ENCODE data around the gene JAKMIP2.
"Not testable (repeated sequence)": the region's sequence is repeated elsewhere in the genome, so short reads cannot be mapped to it uniquely, and the experiment has no call there.

JAKMIP2 gene

DNA sequence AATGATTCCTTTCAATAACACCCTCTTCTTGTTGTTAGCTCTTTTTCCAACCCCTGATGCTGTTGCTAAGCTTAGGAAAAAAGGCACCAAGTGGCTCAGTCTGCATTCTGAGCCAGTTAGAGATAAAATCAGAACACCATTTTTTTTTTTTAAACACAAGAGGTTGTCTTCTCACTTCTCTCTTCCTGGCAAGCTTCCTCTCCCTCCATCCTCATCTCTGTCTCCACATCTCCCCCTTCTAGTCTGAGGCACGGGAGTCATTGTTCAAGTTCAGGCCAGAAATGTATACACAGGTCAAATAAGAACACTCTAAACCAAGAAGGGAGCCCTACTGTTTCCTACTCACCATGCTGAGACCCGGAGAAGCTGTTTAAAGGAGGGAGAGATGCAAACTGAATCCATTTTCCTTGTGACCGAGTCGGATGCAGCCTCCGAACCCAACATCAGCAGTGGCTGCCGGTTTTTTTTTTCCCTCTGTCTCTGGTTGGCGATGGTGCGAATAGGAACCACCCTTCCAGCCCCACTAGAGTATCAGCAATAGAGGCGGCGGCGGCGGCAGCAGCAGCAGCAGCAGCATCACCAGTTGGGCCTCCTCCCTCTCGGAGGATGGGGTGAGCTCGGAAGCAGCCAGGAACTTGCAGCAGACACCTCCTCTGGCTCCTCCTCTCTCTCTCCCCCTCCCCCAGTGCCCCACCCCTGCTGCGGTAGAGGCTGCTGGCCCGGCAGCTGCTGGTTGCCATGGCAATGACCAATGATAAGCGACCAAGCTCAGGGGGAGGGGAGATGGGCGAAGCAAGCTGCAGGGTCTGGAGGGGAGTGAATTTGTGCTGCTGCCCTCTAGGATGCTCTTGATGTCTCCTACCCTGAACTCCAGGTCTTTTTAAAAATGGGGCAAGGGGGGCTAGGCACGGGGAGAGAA, at the start of gene JAKMIP2:
JAKMIP2 (minus strand) TSS at position 619 of the 919 bp plus-strand sequence. CDS start 110,922 bp downstream, outside the sequence.
- DNase-seq (ENCODE audit: low read depth in 2 of 2), result peak; percentile 84 to 85

DNA sequence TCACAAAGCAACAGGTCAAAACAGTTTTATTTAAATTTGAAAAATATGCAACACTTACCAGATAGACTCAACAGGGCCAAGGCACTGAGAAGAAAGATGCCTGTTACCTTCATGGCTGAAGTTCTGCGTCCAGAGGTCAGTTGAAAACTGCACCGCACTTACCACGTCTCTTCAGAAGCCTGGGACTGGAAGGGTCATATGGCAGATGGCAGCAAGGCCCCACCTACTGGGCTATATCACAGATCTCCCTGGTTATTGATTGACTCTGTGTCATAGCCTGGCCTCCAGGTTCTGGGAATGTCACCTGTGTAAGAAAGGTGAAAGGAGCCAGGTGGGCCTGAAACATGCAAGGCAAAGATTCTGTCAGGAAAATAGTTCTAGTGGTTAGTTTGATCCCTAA, 48.9 kb upstream of the JAKMIP2 start, which contains the start of gene SPINK1:
SPINK1 (minus strand) TSS at position 207 of the 400 bp plus-strand sequence; CDS start at position 113, 94 bp downstream.
- DNase-seq (ENCODE audit: low read depth in 2 of 2), result no peak

DNA sequence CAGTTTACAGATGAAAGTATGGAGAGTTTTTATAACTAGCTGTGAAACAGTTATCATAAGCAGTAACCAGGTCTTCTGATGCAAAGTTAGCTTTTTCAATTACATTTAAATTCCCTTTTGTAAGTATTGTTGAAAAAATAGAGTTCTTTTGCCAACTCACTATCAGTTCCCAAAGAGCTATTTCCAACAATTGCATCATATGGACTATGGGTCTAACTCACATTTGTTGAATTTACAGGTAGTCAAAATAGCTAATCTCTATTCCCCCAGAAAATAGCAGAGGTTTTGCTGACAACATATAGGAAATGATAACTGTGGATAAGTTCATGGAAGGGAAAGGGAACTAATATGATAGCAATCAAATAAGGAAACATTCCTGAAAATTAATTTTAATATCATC, 47.5 kb upstream of the JAKMIP2 start:
- DNase-seq (ENCODE audit: low read depth in 2 of 2), result no peak

DNA sequence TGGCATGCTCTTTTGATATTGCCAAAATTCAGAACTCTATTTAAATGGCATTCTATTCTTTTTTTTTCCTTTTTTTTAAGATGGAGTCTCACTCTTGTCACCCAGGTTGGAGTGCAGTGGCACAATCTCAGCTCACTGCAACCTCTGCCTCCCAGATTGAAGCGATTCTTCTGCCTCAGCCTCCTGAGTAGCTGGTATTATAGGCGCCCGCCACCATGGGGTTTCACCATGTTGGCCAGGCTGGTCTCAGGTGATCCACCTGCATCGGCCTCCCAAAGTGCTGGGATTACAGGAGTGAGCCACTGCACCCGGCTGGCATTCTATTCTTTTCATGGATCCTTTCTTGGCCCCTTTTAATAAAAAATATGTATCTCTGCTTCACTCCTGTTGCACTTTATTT, 44.5 kb upstream of the JAKMIP2 start:
- DNase-seq (ENCODE audit: low read depth in 2 of 2), result not testable (repeated sequence)

DNA sequence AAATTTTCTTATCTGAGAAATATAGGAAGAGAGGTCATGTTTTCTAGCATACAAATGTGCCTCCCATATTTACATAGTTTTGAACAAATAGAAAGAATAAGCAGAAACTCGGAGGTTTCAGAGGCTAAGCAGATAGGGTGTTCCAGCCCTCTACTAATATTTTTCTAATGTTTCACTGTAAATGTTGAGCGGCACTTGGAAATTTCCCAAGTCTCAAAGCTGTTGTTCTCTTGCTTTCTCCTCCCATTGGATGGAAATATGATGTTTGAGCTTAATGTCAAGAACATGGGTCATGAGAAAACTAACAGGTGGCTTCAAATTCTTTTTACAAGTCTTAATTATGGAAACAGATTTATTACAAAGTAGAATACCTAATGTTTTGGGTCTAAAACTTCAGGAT, 43.8 kb upstream of the JAKMIP2 start:
- DNase-seq (ENCODE audit: low read depth in 2 of 2), result no peak

DNA sequence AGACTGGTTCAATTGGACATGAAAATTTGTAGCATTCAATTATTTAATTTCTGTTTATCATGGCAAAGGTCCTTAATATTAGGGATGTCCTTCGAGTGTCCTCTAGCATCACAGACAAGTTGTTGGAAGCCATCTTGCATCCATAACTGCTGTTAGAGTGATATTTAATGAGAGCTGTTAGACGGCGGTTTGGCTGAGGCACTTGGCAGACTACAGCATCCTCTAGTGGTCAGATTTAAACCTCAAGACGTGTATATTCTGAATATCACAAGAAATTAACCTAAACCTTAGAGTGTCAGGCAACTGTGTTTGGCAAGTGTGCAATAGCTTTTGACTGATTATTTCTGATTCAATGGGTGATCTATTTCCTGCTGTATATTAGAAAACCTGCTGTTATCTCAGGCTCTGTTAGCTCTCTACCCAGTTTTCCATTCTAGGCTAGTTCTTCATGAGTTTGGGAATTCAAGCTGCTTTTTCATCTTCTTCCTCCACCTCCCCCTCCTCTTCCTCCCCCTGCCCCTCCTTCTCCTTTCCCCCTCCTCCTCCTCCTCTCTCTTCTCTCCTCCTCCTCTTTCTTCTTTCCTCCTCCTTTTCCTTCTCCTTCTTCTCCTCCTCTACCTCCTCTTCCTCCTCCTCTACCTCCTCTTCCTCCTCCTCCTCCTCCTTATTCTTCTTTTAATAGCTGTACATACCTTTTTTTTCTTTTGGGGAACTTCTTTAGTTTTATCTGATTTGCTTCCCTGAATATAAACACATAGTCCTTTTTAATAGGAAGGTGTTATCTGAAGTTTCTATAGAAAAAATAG, 40.4 kb upstream of the JAKMIP2 start:
- DNase-seq (ENCODE audit: low read depth in 2 of 2), result peak in 1 of 2 donors; percentile 22

DNA sequence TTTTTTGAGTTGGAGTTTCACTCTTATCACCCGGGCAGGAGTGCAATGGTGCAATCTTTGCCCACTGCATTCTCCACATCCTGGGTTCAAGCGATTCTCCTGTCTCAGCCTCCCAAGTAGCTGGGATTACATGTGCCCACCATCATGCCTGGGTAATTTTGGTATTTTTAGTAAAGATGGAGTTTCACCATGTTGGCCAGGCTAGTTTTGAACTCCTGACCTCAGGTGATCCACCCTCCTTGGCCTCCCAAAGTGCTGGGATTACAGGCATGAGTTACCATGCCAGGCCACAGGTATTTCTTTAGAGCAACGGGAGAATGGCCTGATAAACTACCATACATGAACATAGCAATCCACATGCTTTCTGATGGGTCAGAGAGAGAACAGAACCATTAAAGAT, 39.7 kb upstream of the JAKMIP2 start:
- not testable (repeated sequence) for DNase-seq (ENCODE audit: low read depth in 2 of 2)

DNA sequence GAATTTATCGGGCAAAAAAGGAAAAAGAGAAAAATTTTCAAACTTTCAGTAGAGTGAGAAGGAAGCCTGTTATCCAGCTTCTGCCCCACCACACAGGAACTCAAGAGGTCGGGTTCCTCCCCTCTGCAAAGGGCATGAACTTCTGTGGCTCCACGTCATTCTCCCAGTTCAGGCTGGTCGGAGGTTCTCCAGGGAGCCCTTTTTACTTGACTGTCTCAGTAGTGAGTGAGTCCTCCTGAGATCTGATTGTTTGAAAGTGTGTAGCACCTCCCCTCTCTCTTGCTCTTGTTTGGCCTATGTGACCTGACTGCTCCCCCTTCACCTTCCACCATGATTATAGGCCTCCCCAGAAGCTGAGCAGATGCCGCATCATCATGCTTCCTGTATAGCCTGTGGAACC, 39.2 kb upstream of the JAKMIP2 start:
- no peak for DNase-seq (ENCODE audit: low read depth in 2 of 2)

DNA sequence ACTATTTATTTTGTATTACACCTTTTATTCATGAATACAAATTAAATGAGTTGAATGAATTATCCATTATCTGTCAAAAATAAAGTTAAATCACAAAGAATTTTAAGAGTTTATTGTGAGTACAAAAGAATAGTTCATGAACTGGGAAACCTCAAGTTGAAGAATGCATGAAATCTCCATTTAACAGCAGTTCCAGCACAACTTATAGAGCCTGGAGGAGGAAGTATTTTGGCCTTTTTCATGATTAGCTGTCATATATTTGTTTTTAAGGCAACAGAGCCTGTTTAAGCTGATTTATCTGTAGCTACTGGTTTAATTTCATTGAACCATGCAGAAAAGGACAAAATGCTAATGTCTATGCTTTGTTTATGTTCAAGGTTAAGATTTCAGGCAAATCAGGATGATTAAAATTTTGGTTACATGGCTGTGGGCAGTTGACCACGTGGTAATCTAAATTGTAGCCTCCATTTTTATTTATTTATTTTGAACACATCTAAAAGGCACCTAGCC, 36.8 kb upstream of the JAKMIP2 start:
- DNase-seq (ENCODE audit: low read depth in 2 of 2), result no peak

DNA sequence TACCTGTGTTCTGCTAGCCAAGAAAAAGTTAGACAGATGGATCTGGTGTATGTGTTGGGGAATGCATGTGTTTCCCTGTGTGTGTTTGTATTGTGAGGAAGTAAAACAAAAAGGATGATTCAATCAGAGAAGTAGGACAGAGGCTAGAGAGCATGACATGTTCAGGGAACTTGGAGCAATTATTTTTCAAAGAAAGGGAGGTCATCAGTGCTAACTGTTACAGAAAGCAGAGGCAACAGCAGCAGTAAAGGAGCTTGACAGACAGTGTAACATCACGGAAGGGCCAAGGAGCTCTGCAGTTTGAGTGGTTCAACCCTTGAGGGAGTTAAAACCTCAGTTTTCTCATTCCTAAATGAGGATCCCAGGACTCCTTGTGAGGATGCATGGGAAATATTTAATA, 35.8 kb upstream of the JAKMIP2 start:
- no peak for DNase-seq (ENCODE audit: low read depth in 2 of 2)

DNA sequence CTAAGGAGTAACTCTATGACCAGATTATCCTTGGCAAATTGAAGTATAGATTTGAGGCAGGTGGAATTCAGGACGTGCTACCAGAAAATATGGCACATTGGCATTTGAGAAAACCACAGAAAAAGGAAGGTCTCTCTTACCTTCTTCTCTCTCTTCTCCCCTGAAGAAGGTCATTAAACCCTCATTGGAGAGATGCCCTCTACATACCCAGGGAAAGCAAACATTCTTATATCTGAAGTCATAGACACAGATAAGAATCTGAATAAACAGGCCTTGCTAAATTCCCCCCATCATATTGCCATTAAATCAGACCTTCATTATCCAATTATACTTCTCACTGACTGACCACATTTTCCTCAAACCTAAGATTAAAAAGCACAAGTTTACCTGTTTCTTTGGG, 31.2 kb upstream of the JAKMIP2 start:
- no peak for DNase-seq (ENCODE audit: low read depth in 2 of 2)

DNA sequence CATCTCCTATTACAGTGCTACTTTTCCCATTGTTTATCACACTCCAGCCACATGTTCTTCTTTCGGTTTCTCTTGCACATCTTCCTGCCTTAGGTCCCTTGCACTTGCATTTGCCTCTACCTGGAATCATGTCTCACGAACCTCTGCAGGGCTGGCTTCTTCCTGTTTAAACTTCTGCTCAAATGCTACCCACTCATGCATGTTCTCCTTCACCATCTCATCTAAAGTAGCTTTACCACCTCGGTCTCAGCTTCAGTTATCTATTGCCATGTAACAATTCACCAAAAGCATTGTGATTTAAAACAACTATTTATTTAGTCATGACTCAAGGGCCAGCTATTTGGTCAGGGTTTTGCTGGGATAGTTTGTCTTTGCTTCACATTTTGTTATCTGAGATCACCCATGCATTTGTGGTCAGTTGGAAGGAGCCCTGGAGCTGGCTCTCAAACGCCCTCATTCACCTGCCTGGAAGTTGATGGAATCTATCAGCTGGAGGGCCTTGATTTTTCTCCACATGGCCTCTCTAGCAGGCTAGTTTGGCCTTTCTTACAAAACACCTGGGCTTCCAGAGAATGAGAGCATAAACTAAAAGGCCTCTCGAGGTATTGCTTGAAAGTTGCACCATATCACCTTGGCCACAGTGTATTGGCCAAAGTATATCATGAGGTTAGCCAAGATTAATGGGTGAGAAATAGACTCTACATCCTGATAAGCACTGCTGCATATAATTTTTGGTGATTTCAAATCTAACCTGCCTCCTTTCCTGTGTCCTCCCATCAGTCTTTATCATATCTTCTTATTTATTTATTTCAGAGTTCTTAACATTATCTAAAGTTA, 27.5 kb upstream of the JAKMIP2 start:
- DNase-seq (ENCODE audit: low read depth in 2 of 2), result no peak

DNA sequence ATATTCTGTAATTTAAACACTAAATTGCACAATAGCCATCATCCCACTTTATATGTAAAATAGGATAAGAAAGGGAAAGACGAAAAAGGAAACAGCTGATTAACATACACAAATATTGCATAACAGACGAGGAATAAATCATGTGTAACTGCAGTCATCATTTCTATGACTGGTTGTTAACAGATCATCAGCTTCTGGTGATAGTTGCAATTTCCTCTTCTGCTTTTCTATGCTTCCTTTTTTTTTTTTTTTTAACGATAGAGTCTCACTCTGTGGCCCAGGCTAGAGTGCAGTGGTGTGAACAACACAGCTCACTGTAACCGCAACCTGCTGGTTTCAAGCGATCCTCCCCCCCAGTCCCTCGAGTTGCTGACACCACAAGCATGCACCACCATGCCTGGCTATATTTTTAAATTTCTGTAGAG, 22.5 kb upstream of the JAKMIP2 start:
- no peak for DNase-seq (ENCODE audit: low read depth in 2 of 2)

DNA sequence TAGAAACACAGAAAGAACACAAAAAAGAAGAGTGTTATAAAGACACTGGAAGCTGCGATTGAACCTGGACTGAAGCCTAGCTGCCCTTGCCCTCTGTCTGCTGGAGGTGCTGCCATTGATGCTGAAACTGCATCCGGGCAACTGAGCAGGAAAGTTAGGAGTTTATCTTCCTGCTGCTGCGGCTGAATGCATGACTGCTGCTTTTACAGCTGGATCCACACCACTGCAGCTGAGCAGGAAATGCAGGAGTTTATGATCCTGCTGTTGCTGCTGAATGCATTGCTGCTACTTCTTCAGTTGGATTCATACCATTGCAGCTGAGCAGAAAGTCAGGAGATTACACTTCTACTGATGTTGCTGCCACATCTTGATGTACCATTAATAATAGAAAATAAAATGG, 21.8 kb upstream of the JAKMIP2 start:
- no peak for DNase-seq (ENCODE audit: low read depth in 2 of 2)

DNA sequence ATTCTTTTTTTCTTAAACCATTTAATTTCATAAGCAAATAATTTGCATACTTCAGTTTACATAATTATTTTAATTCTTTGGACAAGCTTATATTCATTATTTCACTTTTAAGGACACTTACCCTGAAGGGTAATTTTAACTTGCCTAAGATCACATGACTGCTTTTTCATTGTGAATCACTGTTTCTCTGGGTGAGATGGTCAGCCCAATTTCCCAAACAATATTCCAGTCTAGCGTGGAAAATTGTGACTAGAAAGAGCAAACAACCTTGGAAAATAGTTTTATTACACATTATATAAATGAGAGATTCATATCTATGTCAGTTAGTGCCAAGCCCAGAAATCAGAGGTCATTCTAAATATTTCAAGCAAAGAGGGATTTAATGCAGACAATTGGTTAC, 21.4 kb upstream of the JAKMIP2 start:
- DNase-seq (ENCODE audit: low read depth in 2 of 2), result no peak

DNA sequence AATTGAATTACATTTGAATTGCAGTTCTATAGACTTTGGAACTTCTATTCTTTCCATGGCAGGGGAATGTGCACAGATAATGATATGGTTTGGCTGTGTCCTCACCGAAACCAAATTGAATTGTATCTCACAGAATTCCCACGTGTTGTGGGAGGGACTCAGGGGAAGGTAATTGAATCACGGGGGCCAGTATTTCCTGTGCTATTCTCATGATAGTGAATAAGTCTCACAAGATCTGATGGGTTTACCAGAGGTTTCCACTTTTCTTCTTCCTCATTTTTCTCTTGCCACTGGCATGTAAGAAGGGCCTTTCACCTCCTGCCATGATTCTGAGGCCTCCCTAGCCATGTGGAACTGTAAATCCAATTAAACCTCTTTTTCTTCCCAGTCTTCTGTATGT, 20.6 kb upstream of the JAKMIP2 start:
- DNase-seq (ENCODE audit: low read depth in 2 of 2), result not testable (repeated sequence)

DNA sequence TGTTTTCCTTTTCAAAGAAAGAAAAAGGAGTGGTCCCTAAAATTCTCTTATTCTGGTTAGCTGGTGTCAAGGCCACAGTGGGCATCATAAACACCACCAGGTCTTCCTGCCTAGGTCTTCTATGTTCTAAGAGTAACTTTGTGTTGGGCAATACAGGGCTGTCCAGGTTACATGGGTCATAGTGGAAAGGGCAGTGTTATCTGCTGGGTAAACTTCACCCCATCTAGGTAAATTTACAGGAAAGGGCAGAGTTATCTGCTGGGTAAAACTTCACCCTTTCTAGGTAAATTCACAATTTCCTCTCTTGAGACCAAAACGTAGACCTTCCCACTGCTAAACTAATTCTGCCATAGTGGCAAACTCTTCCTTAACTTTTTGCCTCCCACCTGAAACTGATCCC, 18.9 kb upstream of the JAKMIP2 start:
- DNase-seq (ENCODE audit: low read depth in 2 of 2), result no peak

DNA sequence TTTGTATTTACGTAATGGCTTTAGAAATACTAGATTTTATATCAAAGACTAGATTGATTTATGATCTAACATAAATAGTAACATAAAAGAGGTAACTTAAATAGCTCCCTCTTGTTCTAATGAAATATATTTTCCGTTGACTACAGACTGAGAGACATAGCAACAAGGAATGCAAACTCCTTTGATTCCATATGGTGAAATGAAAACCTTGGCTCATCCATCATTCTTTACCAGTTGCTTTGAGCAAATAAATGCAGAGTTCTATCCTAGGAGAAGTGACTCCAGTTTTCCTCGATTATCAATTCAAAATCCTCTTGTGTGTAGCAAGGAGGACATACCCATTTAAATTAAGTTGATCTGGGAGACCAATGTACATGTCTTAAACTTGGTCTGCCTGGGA, 18.0 kb upstream of the JAKMIP2 start:
- no peak for DNase-seq (ENCODE audit: low read depth in 2 of 2)

DNA sequence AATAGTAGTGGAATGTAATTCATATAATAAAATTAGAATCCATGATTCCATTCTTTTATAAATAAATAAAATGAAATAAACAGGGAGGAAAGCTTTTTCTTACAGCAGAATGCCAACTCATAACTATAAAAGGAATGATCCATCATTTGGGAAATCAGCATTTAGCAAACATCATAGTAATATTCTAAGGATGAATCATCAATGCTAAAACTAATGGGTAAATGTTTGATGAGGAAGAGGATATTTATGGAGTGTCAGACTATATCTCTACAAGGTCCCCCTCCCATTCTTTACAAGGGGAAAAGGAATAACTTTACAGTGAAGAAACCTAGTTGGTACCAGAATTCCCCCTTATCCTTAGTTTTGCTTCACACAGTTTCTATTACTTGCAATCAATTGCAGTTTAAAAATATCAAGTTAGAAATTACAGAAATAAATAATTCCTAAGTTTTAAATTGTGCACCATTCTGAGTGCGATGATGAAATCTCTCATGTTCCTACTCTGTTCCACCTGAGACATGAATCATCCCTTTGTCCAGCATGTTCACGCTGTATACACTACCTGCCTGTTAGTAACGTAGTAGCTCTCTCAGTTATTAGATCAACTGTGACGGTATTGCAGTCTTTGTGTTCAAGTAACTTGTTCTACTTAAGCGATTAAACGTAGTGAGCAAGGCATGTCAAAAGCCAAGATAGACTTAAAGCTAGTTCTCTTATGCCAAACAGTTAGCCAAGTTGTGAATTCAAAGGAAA, 14.2 kb upstream of the JAKMIP2 start:
- DNase-seq (ENCODE audit: low read depth in 2 of 2), result no peak

DNA sequence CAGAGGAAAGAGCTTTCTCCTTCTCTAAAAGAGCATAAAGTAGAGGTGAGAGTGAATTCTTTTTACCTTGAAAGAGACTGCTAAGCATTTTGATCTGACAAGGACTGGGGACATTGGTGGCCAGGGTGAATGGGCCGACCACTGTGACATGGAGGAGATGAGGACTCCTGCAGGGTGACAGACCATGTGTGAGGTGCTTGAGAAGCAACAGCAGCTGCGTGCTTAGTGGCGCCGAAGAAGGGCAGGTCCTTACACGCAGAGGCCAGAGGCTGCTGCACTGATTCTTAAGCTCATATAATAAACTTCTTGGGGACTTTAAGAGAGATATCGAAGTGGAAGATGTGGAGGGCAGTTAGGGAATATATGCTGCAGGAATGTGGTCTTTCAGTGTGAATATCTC, 8.7 kb upstream of the JAKMIP2 start:
- no peak for DNase-seq (ENCODE audit: low read depth in 2 of 2)

DNA sequence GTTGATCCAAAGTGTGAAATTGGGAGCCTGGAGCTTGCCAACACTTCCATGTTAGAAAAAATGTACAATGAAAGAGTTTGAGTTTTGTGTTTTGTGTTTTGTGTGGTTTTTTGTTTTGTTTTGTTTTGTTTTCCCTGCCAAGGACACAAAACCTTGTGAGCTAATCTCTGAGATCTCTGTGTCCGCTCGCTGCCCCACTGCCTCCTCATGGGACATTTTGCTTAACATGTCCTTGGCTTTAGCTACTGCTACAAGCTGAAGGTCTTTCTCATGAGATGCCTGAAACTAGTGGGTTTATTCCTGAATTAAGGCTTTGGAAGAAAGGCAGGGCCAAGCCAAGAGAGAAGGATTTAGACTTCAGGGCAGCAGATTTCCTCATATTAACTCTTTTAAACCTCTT, 7.3 kb upstream of the JAKMIP2 start:
- DNase-seq (ENCODE audit: low read depth in 2 of 2), result no peak
